Panc1 (cell line): ENCODE results near the gene IL7R. TPM values are rescaled to one million over a fixed set of nuclear protein-coding genes. Genes with fewer than 3 reads are reported as not detected.

ENCODE experiments used
- ATAC-seq: fragments of 200-7000 bp; cut with Tn5 transposase; 2 replicates; pipeline ENCODE4 v1.9.1; 2020; ENCODE audit warnings: mild to moderate bottlenecking, moderate library complexity
- Bru-seq: library from RNA; stranded (reverse); fragments of 400-500 nt; gene quantifications from one replicate; lab custom pipeline; 2021; lab: Mats Ljungman, UMichigan
- BruChase-seq, 2 experiments: library from RNA; stranded (reverse); fragments of 400-500 nt; gene quantifications; one replicate each; lab custom pipeline; 2021; lab: Mats Ljungman, UMichigan
- BruUV-seq: library from RNA; stranded (reverse); fragments of 400-500 nt; replicated peaks from 2 replicates; lab custom pipeline; 2021; lab: Mats Ljungman, UMichigan
- CTCF ChIA-PET: fragments of 300-600 bp; sonication (Branson Sonifier 250); formaldehyde crosslinking; loops from one replicate; lab custom pipeline; 2022; ENCODE audit warnings: antibody characterized with exemption; lab: Charles Lee
- POLR2A ChIA-PET: fragments of 300-600 bp; sonication (Branson Sonifier 250); formaldehyde crosslinking; loops from one replicate; lab custom pipeline; 2022; ENCODE audit warnings: antibody characterized with exemption; lab: Charles Lee
- DNase-seq: peaks from one replicate; pipeline ENCODE4 v3.0.0-alpha.2; 2010; ENCODE audit warnings: low read depth, low spot score
- H3K27ac ChIP-seq: 2 replicates; pipeline ENCODE4 v1.5.1; 2011; ENCODE audit warnings: mild to moderate bottlenecking, low read length, inconsistent platforms
- H3K27me3 ChIP-seq: fragments of 200-500 bp; sonication (Bioruptor generic); 2 replicates; pipeline ENCODE4 v1.6.0; 2014; ENCODE audit warnings: low read length, inconsistent platforms; ENCODE audit not compliant: control insufficient read depth, insufficient read depth
- H3K36me3 ChIP-seq: fragments of 200-500 bp; sonication (Bioruptor generic); 2 replicates; pipeline ENCODE4 v1.5.1; 2014; ENCODE audit warnings: inconsistent platforms, mild to moderate bottlenecking, low read length, moderate library complexity; ENCODE audit not compliant: control insufficient read depth, insufficient read depth
- H3K4me1 ChIP-seq: 2 replicates; pipeline ENCODE4 v1.5.1; 2011; ENCODE audit warnings: inconsistent platforms, mild to moderate bottlenecking, low read length, moderate library complexity; ENCODE audit not compliant: control insufficient read depth, insufficient read depth
- H3K4me3 ChIP-seq, 2 experiments: 2 replicates each; pipeline ENCODE4 v1.5.1; 2011 to 2012; ENCODE audit warnings: low read depth in 2 of 2, low read length in 2 of 2, mild to moderate bottlenecking in 2 of 2, inconsistent platforms in 1 of 2, moderate library complexity in 1 of 2
- H3K9me3 ChIP-seq: fragments of 200-500 bp; sonication (Bioruptor generic); 2 replicates; pipeline ENCODE4 v1.5.1; 2014; ENCODE audit warnings: low read depth, mild to moderate bottlenecking, inconsistent platforms, low read length, moderate library complexity; ENCODE audit not compliant: control insufficient read depth, insufficient read depth
- POLR2AphosphoS5 ChIP-seq: IDR thresholded peaks from 2 replicates; pipeline ENCODE4 v1.6.1; 2012; ENCODE audit warnings: mild to moderate bottlenecking, low read depth, low read length, moderate library complexity
- SIN3A ChIP-seq: IDR thresholded peaks from 2 replicates; pipeline ENCODE4 v1.6.1; 2012; ENCODE audit warnings: low read depth, mild to moderate bottlenecking, low read length, moderate library complexity, borderline replicate concordance; ENCODE audit not compliant: insufficient read depth
- TCF7L2 ChIP-seq: IDR thresholded peaks from 2 replicates; pipeline ENCODE4 v1.6.1; 2011; ENCODE audit warnings: mild to moderate bottlenecking, low read depth, low read length, inconsistent platforms
- in situ Hi-C: cut with HindIII; loops from 2 replicates; pipeline ENCODE4 v1.10.0; 2016; ENCODE audit warnings: low sequenced_read_pairs, low pct_unique_long_range_greater_than_20kb
- intact Hi-C: fragments of 100-400 bp; cut with micrococcal nuclease; formaldehyde crosslinking; loops from one replicate; pipeline ENCODE4 v1.10.0; 2022; ENCODE audit not compliant: unreplicated experiment
- long read RNA-seq: library from polyadenylated mRNA; unstranded; transcript quantifications from one replicate; pipeline ENCODE4 v2.0.0, GENCODE V29; 2021; ENCODE audit not compliant: unreplicated experiment
- polyA plus RNA-seq: library from polyadenylated mRNA; unstranded; fragments of >200 nt; gene quantifications from one replicate; pipeline ENCODE4 v1.2.1, GENCODE V29; 2012; ENCODE audit warnings: missing spikeins; ENCODE audit not compliant: insufficient read length
- total RNA-seq: library from RNA; stranded (reverse); gene quantifications from one replicate; pipeline ENCODE4 v1.2.1, GENCODE V29; 2021; ENCODE audit not compliant: unreplicated experiment
- TF ChIP-seq, protein P1 (sequence below), 2 experiments: IDR thresholded peaks; 2 replicates each; pipeline ENCODE4 v1.6.1; 2011 to 2012; ENCODE audit warnings: low read depth in 2 of 2, control low read depth in 1 of 2, low read length in 1 of 2, mild to moderate bottlenecking in 1 of 2, moderate library complexity in 1 of 2; ENCODE audit not compliant: insufficient read depth in 1 of 2
- TF ChIP-seq, protein P2 (sequence below): fragments of 450-650 bp; IDR thresholded peaks from 2 replicates; pipeline ENCODE4 v1.5.1; 2017; ENCODE audit warnings: mild to moderate bottlenecking

IL7R gene
- total RNA-seq (0.90 TPM), Bru-seq, nascent RNA (percentile 7 among the genes with signal in this experiment), BruChase-seq, experiment 1, labeled RNA remaining after a 2-hour chase (percentile 7 among the genes with signal in this experiment), BruChase-seq, experiment 2, labeled RNA remaining after a 6-hour chase (not detected)
- 0.50 TPM for polyA plus RNA-seq
- long read RNA-seq, result 0 reads

- DNase-seq, result no peak
Observed at GRCh38 chr5:35856765-35857351, at the start of gene IL7R. IL7R (plus strand) TSS chr5:35856891; CDS start chr5:35856978, 87 bp downstream.

GRCh38 chr5:35810601-35811000, 46.1 kb upstream of the IL7R start:
- CTCF ChIA-PET, result no interaction called here
- intact Hi-C loops, result no loop called here
- Histone ChIP-seq H3K4me1 (no peaks in the 10 kb centered on the region), H3K36me3 (no peaks in the 10 kb centered on the region), H3K9me3 (no peaks in the 10 kb centered on the region), H3K27ac (no peak overlapping the region), H3K4me3 (no peak overlapping the region), H3K27me3 (no peaks in the 10 kb centered on the region; the same call in 1 of the 2 replicates)
- POLR2A ChIA-PET, result no interaction called here
- in situ Hi-C loops, result no loop called here
- DNase-seq, result no peak
- no peak for ATAC-seq
- TF ChIP-seq POLR2AphosphoS5 (no peak), SIN3A (no peak), TCF7L2 (no peak)
- TF ChIP-seq, protein P1, sequence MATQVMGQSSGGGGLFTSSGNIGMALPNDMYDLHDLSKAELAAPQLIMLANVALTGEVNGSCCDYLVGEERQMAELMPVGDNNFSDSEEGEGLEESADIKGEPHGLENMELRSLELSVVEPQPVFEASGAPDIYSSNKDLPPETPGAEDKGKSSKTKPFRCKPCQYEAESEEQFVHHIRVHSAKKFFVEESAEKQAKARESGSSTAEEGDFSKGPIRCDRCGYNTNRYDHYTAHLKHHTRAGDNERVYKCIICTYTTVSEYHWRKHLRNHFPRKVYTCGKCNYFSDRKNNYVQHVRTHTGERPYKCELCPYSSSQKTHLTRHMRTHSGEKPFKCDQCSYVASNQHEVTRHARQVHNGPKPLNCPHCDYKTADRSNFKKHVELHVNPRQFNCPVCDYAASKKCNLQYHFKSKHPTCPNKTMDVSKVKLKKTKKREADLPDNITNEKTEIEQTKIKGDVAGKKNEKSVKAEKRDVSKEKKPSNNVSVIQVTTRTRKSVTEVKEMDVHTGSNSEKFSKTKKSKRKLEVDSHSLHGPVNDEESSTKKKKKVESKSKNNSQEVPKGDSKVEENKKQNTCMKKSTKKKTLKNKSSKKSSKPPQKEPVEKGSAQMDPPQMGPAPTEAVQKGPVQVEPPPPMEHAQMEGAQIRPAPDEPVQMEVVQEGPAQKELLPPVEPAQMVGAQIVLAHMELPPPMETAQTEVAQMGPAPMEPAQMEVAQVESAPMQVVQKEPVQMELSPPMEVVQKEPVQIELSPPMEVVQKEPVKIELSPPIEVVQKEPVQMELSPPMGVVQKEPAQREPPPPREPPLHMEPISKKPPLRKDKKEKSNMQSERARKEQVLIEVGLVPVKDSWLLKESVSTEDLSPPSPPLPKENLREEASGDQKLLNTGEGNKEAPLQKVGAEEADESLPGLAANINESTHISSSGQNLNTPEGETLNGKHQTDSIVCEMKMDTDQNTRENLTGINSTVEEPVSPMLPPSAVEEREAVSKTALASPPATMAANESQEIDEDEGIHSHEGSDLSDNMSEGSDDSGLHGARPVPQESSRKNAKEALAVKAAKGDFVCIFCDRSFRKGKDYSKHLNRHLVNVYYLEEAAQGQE (IDR thresholded peaks at IDR 0.05; ENCODE audit: insufficient read depth in 1 of 2, low read depth in 2 of 2, low read length in 1 of 2), result no peak
- TF ChIP-seq, protein P2, sequence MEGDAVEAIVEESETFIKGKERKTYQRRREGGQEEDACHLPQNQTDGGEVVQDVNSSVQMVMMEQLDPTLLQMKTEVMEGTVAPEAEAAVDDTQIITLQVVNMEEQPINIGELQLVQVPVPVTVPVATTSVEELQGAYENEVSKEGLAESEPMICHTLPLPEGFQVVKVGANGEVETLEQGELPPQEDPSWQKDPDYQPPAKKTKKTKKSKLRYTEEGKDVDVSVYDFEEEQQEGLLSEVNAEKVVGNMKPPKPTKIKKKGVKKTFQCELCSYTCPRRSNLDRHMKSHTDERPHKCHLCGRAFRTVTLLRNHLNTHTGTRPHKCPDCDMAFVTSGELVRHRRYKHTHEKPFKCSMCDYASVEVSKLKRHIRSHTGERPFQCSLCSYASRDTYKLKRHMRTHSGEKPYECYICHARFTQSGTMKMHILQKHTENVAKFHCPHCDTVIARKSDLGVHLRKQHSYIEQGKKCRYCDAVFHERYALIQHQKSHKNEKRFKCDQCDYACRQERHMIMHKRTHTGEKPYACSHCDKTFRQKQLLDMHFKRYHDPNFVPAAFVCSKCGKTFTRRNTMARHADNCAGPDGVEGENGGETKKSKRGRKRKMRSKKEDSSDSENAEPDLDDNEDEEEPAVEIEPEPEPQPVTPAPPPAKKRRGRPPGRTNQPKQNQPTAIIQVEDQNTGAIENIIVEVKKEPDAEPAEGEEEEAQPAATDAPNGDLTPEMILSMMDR, result no peak
- no TSS peak for BruUV-seq

More at GRCh38 chr5:35856765-35857351, at the start of gene IL7R:
- CTCF ChIA-PET, result no interaction called here
- POLR2A ChIA-PET, result no interaction called here
- BruUV-seq, result no TSS peak
- intact Hi-C loops, result no loop called here
- TF ChIP-seq SIN3A (no peak), TCF7L2 (no peak), POLR2AphosphoS5 (no peak)
- TF ChIP-seq, protein P1 (IDR thresholded peaks at IDR 0.05; ENCODE audit: insufficient read depth in 1 of 2, low read depth in 2 of 2, low read length in 1 of 2), result no peak
- TF ChIP-seq, protein P2, result no peak
- no peaks in the 10 kb centered on the region for H3K9me3 ChIP-seq
- in situ Hi-C loops, result no loop called here
- H3K27ac ChIP-seq, result no peak within 1 kb of the TSS
- H3K4me1 ChIP-seq, result no peaks in the 10 kb centered on the region
- no peak within 1 kb of the TSS for H3K4me3 ChIP-seq
- no peaks in the 10 kb centered on the region for H3K36me3 ChIP-seq
- ATAC-seq, result no peak
- H3K27me3 ChIP-seq, result no peaks in the 10 kb centered on the region
